GM23338 (cell line): ENCODE data around the gene EPB41L5. TPM values are rescaled to one million over a fixed set of nuclear protein-coding genes. Genes with fewer than 3 reads are reported as not detected.

Source experiments
- ATAC-seq: fragments of 200-7000 bp; cut with Tn5 transposase; 3 replicates; pipeline ENCODE4 v1.9.1; 2020
- DNase-seq: peaks from one replicate; pipeline ENCODE4 v3.0.0-alpha.2; 2015; ENCODE audit warnings: low spot score
- H2AFZ ChIP-seq: fragments of 200-600 bp; sonication (generic); 2 replicates; pipeline ENCODE4 v1.8.0; 2016; ENCODE audit warnings: antibody characterized with exemption, mild to moderate bottlenecking, moderate library complexity
- H3F3A ChIP-seq: fragments of 200-600 bp; sonication (generic); replicated peaks from 2 replicates; pipeline ENCODE4 v1.8.0; 2017; ENCODE audit warnings: antibody characterized with exemption, mixed run types, low read depth
- H3K27ac ChIP-seq: fragments of 200-600 bp; sonication (generic); 2 replicates; pipeline ENCODE4 v1.6.1; 2016; ENCODE audit warnings: low read depth
- H3K27me3 ChIP-seq: fragments of 200-600 bp; sonication (generic); 2 replicates; pipeline ENCODE4 v1.8.0; 2016; ENCODE audit warnings: mild to moderate bottlenecking, mixed run types, moderate library complexity; ENCODE audit not compliant: insufficient read depth
- H3K36me3 ChIP-seq: fragments of 200-600 bp; sonication (generic); 2 replicates; pipeline ENCODE4 v1.8.0; 2016; ENCODE audit warnings: mild to moderate bottlenecking; ENCODE audit not compliant: insufficient read depth
- H3K4me1 ChIP-seq: fragments of 200-600 bp; sonication (generic); 2 replicates; pipeline ENCODE4 v1.8.0; 2016; ENCODE audit warnings: mild to moderate bottlenecking, moderate library complexity; ENCODE audit not compliant: insufficient read depth
- H3K4me2 ChIP-seq: fragments of 200-600 bp; sonication (generic); 2 replicates; pipeline ENCODE4 v1.7.1; 2017; ENCODE audit warnings: mixed run types
- H3K4me3 ChIP-seq: fragments of 200-600 bp; sonication (generic); 2 replicates; pipeline ENCODE4 v1.6.1; 2016; ENCODE audit warnings: mixed run types
- H3K79me2 ChIP-seq: fragments of 200-600 bp; sonication (generic); replicated peaks from 2 replicates; pipeline ENCODE4 v1.8.0; 2017; ENCODE audit warnings: mild to moderate bottlenecking; ENCODE audit not compliant: insufficient read depth
- H3K9me2 ChIP-seq: fragments of 200-600 bp; sonication (generic); 2 replicates; pipeline ENCODE4 v1.8.0; 2017; ENCODE audit not compliant: insufficient read depth
- H4K20me1 ChIP-seq: fragments of 200-600 bp; sonication (generic); replicated peaks from 2 replicates; pipeline ENCODE4 v1.8.0; 2017; ENCODE audit warnings: mild to moderate bottlenecking; ENCODE audit not compliant: insufficient read depth
- H3K27ac Mint-ChIP-seq: 2 replicates; pipeline ENCODE4 v1.8.0; 2020; ENCODE audit warnings: inconsistent platforms, mild to moderate bottlenecking, moderate library complexity, mixed read lengths
- H3K27me3 Mint-ChIP-seq: 3 replicates; pipeline ENCODE4 v1.8.0; 2022; ENCODE audit warnings: low read depth, mild to moderate bottlenecking, moderate library complexity, mixed read lengths, inconsistent platforms; ENCODE audit not compliant: insufficient read depth, poor library complexity
- H3K36me3 Mint-ChIP-seq: 3 replicates; pipeline ENCODE4 v1.8.0; 2021; ENCODE audit warnings: low read depth, mild to moderate bottlenecking, inconsistent platforms, moderate library complexity, mixed read lengths
- H3K4me1 Mint-ChIP-seq: 3 replicates; pipeline ENCODE4 v1.8.0; 2020; ENCODE audit warnings: mild to moderate bottlenecking, inconsistent platforms, mixed read lengths
- H3K4me3 Mint-ChIP-seq: 3 replicates; pipeline ENCODE4 v1.8.0; 2021; ENCODE audit warnings: moderate library complexity, mild to moderate bottlenecking, inconsistent platforms, mixed read lengths
- H3K9me3 Mint-ChIP-seq: 3 replicates; pipeline ENCODE4 v1.8.0; 2020; ENCODE audit warnings: moderate library complexity, mild to moderate bottlenecking, inconsistent platforms, mixed read lengths
- CTCF ChIP-seq, 2 experiments: fragments of 200-600 bp in 1 of 2; sonication (generic) in 1 of 2; conservative IDR thresholded peaks; 2 replicates each; pipeline versions ENCODE4 v1.5.1 to v1.6.1; 2016 to 2017; ENCODE audit warnings: antibody characterized with exemption in 2 of 2, low read depth in 2 of 2, mild to moderate bottlenecking in 2 of 2, moderate library complexity in 1 of 2
- ETS1 ChIP-seq: IDR thresholded peaks from 2 replicates; pipeline ENCODE4 v1.6.1; 2016; ENCODE audit warnings: antibody characterized with exemption
- EZH2 ChIP-seq: fragments of 200-600 bp; sonication (generic); IDR thresholded peaks from one replicate; pipeline ENCODE4 v1.8.0; 2017; ENCODE audit warnings: antibody characterized with exemption, mild to moderate bottlenecking, low read depth; ENCODE audit not compliant: unreplicated experiment
- EZH2phosphoT487 ChIP-seq: fragments of 200-600 bp; sonication (generic); IDR thresholded peaks from one replicate; pipeline ENCODE4 v1.8.1; 2018; ENCODE audit warnings: antibody characterized with exemption; ENCODE audit not compliant: unreplicated experiment
- JUNB ChIP-seq: IDR thresholded peaks from one replicate; pipeline ENCODE4 v1.6.1; 2016; ENCODE audit warnings: antibody characterized with exemption; ENCODE audit not compliant: unreplicated experiment
- NANOG ChIP-seq: IDR thresholded peaks from 2 replicates; pipeline ENCODE4 v1.6.1; 2016; ENCODE audit warnings: antibody characterized with exemption, borderline replicate concordance
- REST ChIP-seq: IDR thresholded peaks from one replicate; pipeline ENCODE4 v1.6.1; 2018; ENCODE audit warnings: antibody characterized with exemption; ENCODE audit not compliant: unreplicated experiment
- ZNF114 ChIP-seq: fragments of 250-450 bp; sonication (Bioruptor Pico); IDR thresholded peaks from 2 replicates; pipeline ENCODE4 v1.5.0; 2020; ENCODE audit warnings: mild to moderate bottlenecking, moderate library complexity
- ZNF331 ChIP-seq: fragments of 250-450 bp; sonication (Bioruptor Pico); IDR thresholded peaks from 2 replicates; pipeline ENCODE4 v1.5.0; 2020; ENCODE audit warnings: low read depth, mild to moderate bottlenecking, moderate library complexity
- ZNF462 ChIP-seq: fragments of 250-450 bp; sonication (Bioruptor Pico); IDR thresholded peaks from 2 replicates; pipeline ENCODE4 v1.5.0; 2020; ENCODE audit warnings: mild to moderate bottlenecking, moderate library complexity
- polyA plus RNA-seq: library from polyadenylated mRNA; unstranded; fragments of >200 nt; fragmentation: Nextera tagmentation; extraction: Ambion mirVana; gene quantifications from 2 replicates; pipeline ENCODE4 v1.2.1, GENCODE V29; 2016
- total RNA-seq: library from RNA; depleted of rRNA; stranded (reverse); fragments of >200 nt; shearing (Covaris generic); gene quantifications from 2 replicates; pipeline ENCODE4 v1.2.3, GENCODE V29; 2014

EPB41L5 gene
- total and polyA plus RNA-seq, 2 experiments from 2014 or later: 15.5 to 35.4 TPM

GRCh38 chr2:120059483-120059882 is 46.6 kb downstream of the EPB41L5 start (continued):
- TF ChIP-seq ZNF462 (CRISPR knock-in tag) (no peak), EZH2 (no peak), ZNF331 (CRISPR knock-in tag) (no peak), JUNB (no peak), ZNF114 (CRISPR knock-in tag) (no peak)

GRCh38 chr2:120060088-120060623 is 47.3 kb downstream of the EPB41L5 start:
- H3K36me3 ChIP-seq: no peaks in the 10 kb centered on the region
- no peaks in the 10 kb centered on the region for H3K27me3 ChIP-seq
- H3K79me2 ChIP-seq: peaks cover 34% of the 10 kb centered on the region
- Mint-ChIP-seq H3K4me3 (no peak overlapping the region), H3K9me3 (no peaks in the 10 kb centered on the region), H3K27ac (no peak overlapping the region), H3K36me3 (peaks cover 9% of the 10 kb centered on the region), H3K27me3 (peaks cover 2% of the 10 kb centered on the region), H3K4me1 (no peaks in the 10 kb centered on the region; the same call in 2 of the 3 replicates)
- H3K4me2 ChIP-seq: no peak overlapping the region
- no peak overlapping the region for H2AFZ ChIP-seq
- H3K4me3 ChIP-seq: no peak overlapping the region
- DNase-seq (no peak), ATAC-seq (no peak)
- no peak overlapping the region for H3K27ac ChIP-seq
- no peaks in the 10 kb centered on the region for H3K9me2 ChIP-seq
- H3F3A ChIP-seq: no peaks in the 10 kb centered on the region
- peaks cover 3% of the 10 kb centered on the region for H4K20me1 ChIP-seq
- no peaks in the 10 kb centered on the region for H3K4me1 ChIP-seq
- TF ChIP-seq CTCF (conservative IDR thresholded peaks at IDR 0.05; ENCODE audit: low read depth in 2 of 2) (no peak), NANOG (no peak), REST (no peak), JUNB (no peak), ZNF331 (CRISPR knock-in tag) (no peak), EZH2phosphoT487 (no peak), EZH2 (no peak), ETS1 (no peak)
